ENCODE measurements around the gene HINT2. TPM values are rescaled to one million over a fixed set of nuclear protein-coding genes. Genes with fewer than 3 reads are reported as not detected.

HINT2 gene
- polyA plus RNA-seq, 4 donors, result 47.6 to 70.1 (median 52.5) TPM

- DNase-seq (ENCODE audit: low read depth in 4 of 4, low spot score in 2 of 4), result peak in 1 of 4 donors; percentile 93
These were observed 2.7 kb downstream of the HINT2 start, which contains the start of gene SPAG8 for GRCh38 chr9:35812025-35812602. TSS of gene SPAG8 (minus strand) at chr9:35812262. CDS start at chr9:35812147, 115 bp downstream.

GRCh38 chr9:35811381-35812024, 3.3 kb downstream of the HINT2 start:
- DNase-seq (ENCODE audit: low read depth in 4 of 4, low spot score in 2 of 4), result no peak

GRCh38 chr9:35810122-35810521, 4.7 kb downstream of the HINT2 start:
- DNase-seq (ENCODE audit: low read depth in 4 of 4, low spot score in 2 of 4), result no peak

- no peak for DNase-seq (ENCODE audit: low read depth in 4 of 4, low spot score in 2 of 4)
These were observed 6.4 kb downstream of the HINT2 start for GRCh38 chr9:35808433-35808832.

GRCh38 chr9:35806101-35806500, 8.7 kb downstream of the HINT2 start:
- DNase-seq (ENCODE audit: low read depth in 4 of 4, low spot score in 2 of 4), result no peak

- DNase-seq (ENCODE audit: low read depth in 4 of 4, low spot score in 2 of 4), result no peak
These were observed 13.3 kb downstream of the HINT2 start for GRCh38 chr9:35801328-35802128.

- no peak for DNase-seq (ENCODE audit: low read depth in 4 of 4, low spot score in 2 of 4)
These were observed 14.3 kb downstream of the HINT2 start for GRCh38 chr9:35800530-35800929.

- DNase-seq (ENCODE audit: low read depth in 4 of 4, low spot score in 2 of 4), result no peak
These were observed 16.0 kb downstream of the HINT2 start for GRCh38 chr9:35798658-35799374.

- no peak for DNase-seq (ENCODE audit: low read depth in 4 of 4, low spot score in 2 of 4)
These were observed 17.3 kb downstream of the HINT2 start for GRCh38 chr9:35797311-35798109.

- no peak for DNase-seq (ENCODE audit: low read depth in 4 of 4, low spot score in 2 of 4)
These were observed 19.1 kb downstream of the HINT2 start for GRCh38 chr9:35795695-35796094.

- no peak for DNase-seq (ENCODE audit: low read depth in 4 of 4, low spot score in 2 of 4)
These were observed 21.4 kb downstream of the HINT2 start for GRCh38 chr9:35793461-35793860.

- no peak for DNase-seq (ENCODE audit: low read depth in 4 of 4, low spot score in 2 of 4)
These were observed 22.0 kb downstream of the HINT2 start for GRCh38 chr9:35792826-35793225.

GRCh38 chr9:35792024-35792813, 22.6 kb downstream of the HINT2 start:
- no peak for DNase-seq (ENCODE audit: low read depth in 4 of 4, low spot score in 2 of 4)

GRCh38 chr9:35791297-35791921, 23.4 kb downstream of the HINT2 start, which contains the start of gene NPR2:
TSS of gene NPR2 (plus strand) at chr9:35791591. CDS start at chr9:35792409, 818 bp downstream.
- DNase-seq (ENCODE audit: low read depth in 4 of 4, low spot score in 2 of 4), result no peak

GRCh38 chr9:35790385-35791296, 24.2 kb downstream of the HINT2 start:
- peak in 2 of 4 donors; percentile 60 to 80 for DNase-seq (ENCODE audit: low read depth in 4 of 4, low spot score in 2 of 4)

GRCh38 chr9:35790025-35790384, 24.8 kb downstream of the HINT2 start:
- no peak for DNase-seq (ENCODE audit: low read depth in 4 of 4, low spot score in 2 of 4)

GRCh38 chr9:35789541-35789940, 25.3 kb downstream of the HINT2 start:
- DNase-seq (ENCODE audit: low read depth in 4 of 4, low spot score in 2 of 4), result no peak

- DNase-seq (ENCODE audit: low read depth in 4 of 4, low spot score in 2 of 4), result no peak
These were observed 31.4 kb downstream of the HINT2 start for GRCh38 chr9:35783418-35783817.

All from left renal cortex interstitium (tissue), 4 donors.